Measurements from ENCODE around the gene KIFC3. TPM values are rescaled to one million over a fixed set of nuclear protein-coding genes. Genes with fewer than 3 reads are reported as not detected.

Gene KIFC3
- total and polyA plus RNA-seq, 2 of the 13 experiments (the other 11 are each of a cell fraction or from before 2014, with no cell fraction given): 42.1 to 45.3 TPM

DNA sequence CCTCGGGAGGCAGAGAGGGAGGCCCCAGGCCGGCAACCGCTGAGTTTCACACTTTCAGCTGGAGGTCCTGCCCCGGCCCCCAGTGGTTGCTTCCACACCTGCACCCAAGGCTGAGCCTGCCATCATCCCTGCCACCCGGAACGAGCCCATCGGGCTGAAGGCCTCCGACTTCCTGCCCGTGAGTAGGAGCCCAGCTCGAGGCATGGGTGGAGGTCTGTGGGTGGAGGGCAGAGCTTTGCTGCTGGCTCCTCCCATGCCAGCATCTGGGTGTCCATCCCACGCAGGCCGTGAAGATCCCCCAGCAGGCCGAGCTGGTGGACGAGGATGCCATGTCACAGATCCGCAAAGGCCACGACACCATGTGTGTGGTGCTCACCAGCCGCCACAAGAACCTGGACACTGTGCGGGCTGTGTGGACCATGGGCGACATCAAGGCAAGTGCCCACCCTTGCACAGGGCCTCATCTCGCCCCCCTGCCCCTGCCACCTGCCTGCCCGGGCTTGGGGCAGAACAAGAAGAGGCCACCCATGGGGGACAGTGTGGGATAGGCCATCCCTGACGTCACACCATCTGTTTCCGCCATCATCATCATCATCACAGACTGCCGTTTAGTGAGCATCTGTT is 47.1 kb downstream of the KIFC3 start:
- BruUV-seq (replicated peaks): no TSS peak
- intact Hi-C loops (cut with micrococcal nuclease; ENCODE audit: unreplicated experiment): no loop called here
- TF ChIP-seq ZNF687 (CRISPR knock-in tag; IDR thresholded peaks at IDR 0.05): peak; percentile 30; the same call in 1 of the 2 replicates
- peak; percentile 27 for TF ChIP-seq AGO2 (optimal IDR thresholded peaks at IDR 0.05; ENCODE audit: low read depth, low read length)
- peak; percentile 40; the same call in 1 of the 2 replicates for TF ChIP-seq RBFOX2 (IDR thresholded peaks at IDR 0.05; ENCODE audit: low read depth, low read length)
- no peak for TF ChIP-seq ZNF317 (CRISPR knock-in tag; IDR thresholded peaks at IDR 0.05)
- TF ChIP-seq, protein P1, sequence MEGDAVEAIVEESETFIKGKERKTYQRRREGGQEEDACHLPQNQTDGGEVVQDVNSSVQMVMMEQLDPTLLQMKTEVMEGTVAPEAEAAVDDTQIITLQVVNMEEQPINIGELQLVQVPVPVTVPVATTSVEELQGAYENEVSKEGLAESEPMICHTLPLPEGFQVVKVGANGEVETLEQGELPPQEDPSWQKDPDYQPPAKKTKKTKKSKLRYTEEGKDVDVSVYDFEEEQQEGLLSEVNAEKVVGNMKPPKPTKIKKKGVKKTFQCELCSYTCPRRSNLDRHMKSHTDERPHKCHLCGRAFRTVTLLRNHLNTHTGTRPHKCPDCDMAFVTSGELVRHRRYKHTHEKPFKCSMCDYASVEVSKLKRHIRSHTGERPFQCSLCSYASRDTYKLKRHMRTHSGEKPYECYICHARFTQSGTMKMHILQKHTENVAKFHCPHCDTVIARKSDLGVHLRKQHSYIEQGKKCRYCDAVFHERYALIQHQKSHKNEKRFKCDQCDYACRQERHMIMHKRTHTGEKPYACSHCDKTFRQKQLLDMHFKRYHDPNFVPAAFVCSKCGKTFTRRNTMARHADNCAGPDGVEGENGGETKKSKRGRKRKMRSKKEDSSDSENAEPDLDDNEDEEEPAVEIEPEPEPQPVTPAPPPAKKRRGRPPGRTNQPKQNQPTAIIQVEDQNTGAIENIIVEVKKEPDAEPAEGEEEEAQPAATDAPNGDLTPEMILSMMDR (CRISPR knock-in tag; IDR thresholded peaks at IDR 0.05): peak; percentile 8; the same call in 1 of the 2 replicates
- TF ChIP-seq ZNF644 (CRISPR knock-in tag; IDR thresholded peaks at IDR 0.05; ENCODE audit: low read depth): no peak
- TF ChIP-seq POLR2A (IDR thresholded peaks at IDR 0.05; ENCODE audit: insufficient read depth in 1 of 2, low read depth in 2 of 2, low read length in 2 of 2): peak in 1 of 2 experiments; percentile 11; a peak in 1 of 4 replicates
- TF ChIP-seq CREB1 (IDR thresholded peaks at IDR 0.05): peak; percentile 55
- no peak for TF ChIP-seq CREB1 (CRISPR knock-in tag; IDR thresholded peaks at IDR 0.05)
- TF ChIP-seq USF2 (IDR thresholded peaks at IDR 0.05; ENCODE audit: low read depth, low read length): no peak
- TF ChIP-seq USF2 (CRISPR knock-in tag; IDR thresholded peaks at IDR 0.05; ENCODE audit: borderline replicate concordance): no peak

More for the DNA sequence above, 47.1 kb downstream of the KIFC3 start:
- DNase-seq (ENCODE audit: low spot score) (no peak), ATAC-seq (0 out of 3 replicates have a peak, but pooled peaks have one; percentile 1), FAIRE-seq (no peak)
- H4K20me1 ChIP-seq (ENCODE audit: insufficient read depth, low read length): no peaks in the 10 kb centered on the region
- no peaks in the 10 kb centered on the region for H3K27me3 ChIP-seq (ENCODE audit: control insufficient read depth in 1 of 2, insufficient read depth in 2 of 2, low read length in 2 of 2)
- H2AFZ ChIP-seq (ENCODE audit: low read length): no peak overlapping the region
- H3K4me3 ChIP-seq (replicated peaks in 1 of 3; ENCODE audit: insufficient read depth in 1 of 3, low read depth in 2 of 3, low read length in 3 of 3): no peak overlapping the region
- WGBS (ENCODE audit: low lambda C conversion rate): 94% methylated on average over 8 of the region's 24 CpGs
- ChIA-PET POLR2A (no interaction called here), CTCF (ENCODE audit: low intra/inter-chr PET ratio, low total read pairs) (no interaction called here)
- H3K27ac ChIP-seq (ENCODE audit: extremely low read length, insufficient read depth, low read length): no peak overlapping the region
- in situ Hi-C loops (cut with HindIII; ENCODE audit: extremely low pct_ligation_motif_present, low pct_unique_long_range_greater_than_20kb): loop anchor here (5.0 kb wide), 2 partner anchors 107 to 247 kb away; partner anchors contain the start of genes USB1 and ZNF319
- H3K9me3 ChIP-seq (ENCODE audit: low read length): no peaks in the 10 kb centered on the region
- no peak overlapping the region for H3K9ac ChIP-seq (ENCODE audit: insufficient read depth, low read depth, low read length)
- peaks cover 28 to 44% of the 10 kb centered on the region in 2 experiments; a peak in 4 of 5 replicates for H3K36me3 ChIP-seq (replicated peaks in 1 of 2; ENCODE audit: control insufficient read depth in 1 of 2, insufficient read depth in 2 of 2, low read length in 2 of 2)
- H3K79me2 ChIP-seq (ENCODE audit: insufficient read depth, low read length): no peaks in the 10 kb centered on the region
- no peaks in the 10 kb centered on the region for H3K4me1 ChIP-seq (ENCODE audit: insufficient read depth, low read length)
- H3K4me2 ChIP-seq (ENCODE audit: low read depth, low read length): no peak overlapping the region

Measured in HepG2 (cell line).